ENCODE results near the gene SNAI1.
"Not testable (repeated sequence)": the region's sequence is repeated elsewhere in the genome, so short reads cannot be mapped to it uniquely, and the experiment has no call there.

SNAI1 gene

DNA sequence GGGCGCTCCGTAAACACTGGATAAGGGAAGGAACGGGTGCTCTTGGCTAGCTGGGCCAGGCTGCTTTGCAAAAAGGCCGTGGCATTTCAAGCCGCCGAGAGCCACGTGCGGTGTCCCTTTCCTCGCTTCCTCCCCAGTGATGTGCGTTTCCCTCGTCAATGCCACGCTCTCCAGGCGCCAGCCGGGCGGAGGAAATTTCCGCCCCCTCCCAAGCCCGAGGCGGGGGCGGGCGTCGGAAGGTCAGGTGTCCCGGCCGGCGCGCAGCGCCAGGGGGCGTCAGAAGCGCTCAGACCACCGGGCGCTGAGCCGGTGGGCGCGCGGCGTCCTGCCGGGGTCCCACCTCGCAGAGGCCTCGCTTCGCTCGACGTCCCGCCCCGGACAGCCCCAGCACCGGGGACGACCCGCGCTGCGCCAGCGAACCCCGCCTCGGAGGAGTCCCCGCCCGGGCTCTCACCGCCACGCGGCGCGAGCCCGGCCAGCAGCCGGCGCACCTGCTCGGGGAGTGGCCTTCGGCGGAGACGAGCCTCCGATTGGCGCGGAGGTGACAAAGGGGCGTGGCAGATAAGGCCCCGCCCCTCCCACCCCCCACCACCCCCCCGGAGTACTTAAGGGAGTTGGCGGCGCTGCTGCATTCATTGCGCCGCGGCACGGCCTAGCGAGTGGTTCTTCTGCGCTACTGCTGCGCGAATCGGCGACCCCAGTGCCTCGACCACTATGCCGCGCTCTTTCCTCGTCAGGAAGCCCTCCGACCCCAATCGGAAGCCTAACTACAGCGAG is at the start of gene SNAI1:
SNAI1 (plus strand) TSS at position 635 of the 777 bp plus-strand sequence; CDS start at position 715, 80 bp downstream.
- DNase-seq (ENCODE audit: insufficient read length, low spot score) (peak; percentile 100), FAIRE-seq (no peak)

DNA sequence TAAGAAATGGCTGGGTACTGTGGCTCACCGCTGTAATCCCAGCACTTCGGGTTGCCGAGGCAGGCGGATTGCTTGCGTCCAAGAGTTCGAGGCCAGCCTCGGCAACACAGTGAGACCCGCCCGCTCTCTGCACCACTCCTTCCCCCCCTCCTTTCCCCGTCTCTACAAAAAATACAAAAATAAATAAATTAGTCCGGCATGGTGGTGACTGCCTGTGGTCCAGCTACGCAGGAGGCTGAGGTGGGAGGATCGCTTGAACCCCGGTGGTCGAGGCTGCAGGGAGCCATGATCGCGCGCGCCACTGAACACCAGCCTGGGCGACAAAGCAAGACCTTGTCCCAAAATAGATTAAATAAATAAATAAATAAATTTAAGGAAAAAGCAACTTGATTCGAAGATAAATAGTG is 47.0 kb upstream of the SNAI1 start:
- FAIRE-seq (no peak), DNase-seq (ENCODE audit: insufficient read length, low spot score) (no peak)

DNA sequence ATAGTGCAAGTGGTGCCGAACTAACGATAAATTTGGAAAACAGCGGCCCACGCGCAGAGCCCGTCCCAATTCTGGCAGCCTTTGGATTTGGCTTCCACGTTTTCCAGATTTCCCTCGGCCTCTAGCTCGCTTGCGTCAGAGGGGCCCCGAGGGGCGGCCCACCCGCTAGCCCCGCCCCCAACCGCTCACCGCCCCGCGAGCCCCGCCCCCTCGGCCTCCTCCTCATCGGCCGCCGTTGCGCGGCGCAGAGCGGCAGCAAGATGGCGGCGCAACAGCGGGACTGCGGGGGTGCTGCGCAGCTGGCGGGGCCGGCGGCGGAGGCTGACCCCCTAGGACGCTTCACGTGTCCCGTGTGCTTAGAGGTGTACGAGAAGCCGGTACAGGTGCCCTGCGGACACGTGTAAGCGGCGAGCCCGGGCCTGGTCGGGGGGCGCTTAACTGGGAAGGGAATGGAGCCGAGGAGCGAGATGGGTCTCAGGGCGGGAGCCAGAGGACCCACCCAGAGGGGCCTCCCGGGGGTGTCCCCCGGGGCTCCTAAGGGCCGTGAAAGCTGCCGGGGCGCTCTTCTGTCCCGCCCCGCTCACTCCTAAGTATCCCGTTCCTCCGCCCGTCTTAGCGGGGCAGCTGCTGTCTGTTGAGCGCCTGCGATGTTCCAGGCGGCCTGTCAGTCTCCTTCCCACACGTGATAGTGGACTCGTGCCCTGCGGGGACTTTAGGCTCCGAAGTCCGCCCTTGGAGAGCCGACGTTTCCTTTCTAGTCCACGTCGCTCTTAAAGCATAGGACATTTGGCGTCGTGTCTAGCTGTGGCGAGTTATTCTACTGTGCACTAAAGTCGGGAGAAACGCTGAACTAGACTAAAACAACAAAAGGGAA is 46.4 kb upstream of the SNAI1 start, which contains the start of gene RNF114:
RNF114 (plus strand) TSS at position 245 of the 874 bp plus-strand sequence; CDS start at position 261, 16 bp downstream.
- peak; percentile 90 for DNase-seq (ENCODE audit: insufficient read length, low spot score)
- peak; percentile 57 for FAIRE-seq

DNA sequence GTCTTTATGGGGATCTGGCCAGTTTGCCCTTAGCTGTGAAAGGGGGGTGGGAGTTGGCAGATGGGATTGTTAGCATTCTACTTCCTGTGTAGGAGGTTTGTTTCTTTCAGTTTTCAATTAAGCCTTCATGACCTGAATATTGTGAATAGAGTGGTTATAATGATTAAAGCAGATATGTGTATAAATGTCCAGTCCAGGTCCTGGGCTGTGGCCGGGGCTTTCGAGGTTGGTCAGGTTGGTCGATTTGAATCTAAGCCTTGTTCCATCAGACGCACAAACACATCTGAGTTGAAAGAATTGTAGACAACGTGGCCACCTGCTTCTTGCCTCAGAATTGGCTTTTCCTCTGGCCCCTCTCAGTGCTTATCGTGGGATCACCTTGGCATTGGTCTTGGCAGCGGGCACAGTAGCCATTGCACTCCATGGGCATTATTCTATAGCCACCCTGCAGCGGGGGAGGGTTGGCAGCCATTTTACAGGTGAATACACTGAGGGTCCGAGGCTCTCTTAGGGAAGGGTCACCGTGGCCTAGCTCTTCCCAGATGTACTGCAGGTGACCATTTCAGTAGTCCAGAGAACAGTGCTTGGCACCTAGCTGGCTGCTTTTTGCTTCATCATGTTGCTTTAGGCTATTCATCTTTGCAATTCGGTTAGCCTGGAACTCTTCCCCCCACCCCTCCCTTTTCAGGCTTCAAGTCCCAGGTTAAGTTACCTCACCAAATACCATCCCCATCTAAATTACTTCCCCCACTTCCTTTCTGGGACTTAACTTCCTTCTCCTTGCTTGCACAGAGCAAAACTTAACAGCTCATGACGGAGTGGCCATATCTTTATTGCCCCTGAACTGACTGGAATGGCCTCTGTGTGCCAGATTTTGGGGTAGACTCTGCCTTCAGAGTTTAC is 45.5 kb upstream of the SNAI1 start:
- FAIRE-seq (no peak), DNase-seq (ENCODE audit: insufficient read length, low spot score) (no peak)

DNA sequence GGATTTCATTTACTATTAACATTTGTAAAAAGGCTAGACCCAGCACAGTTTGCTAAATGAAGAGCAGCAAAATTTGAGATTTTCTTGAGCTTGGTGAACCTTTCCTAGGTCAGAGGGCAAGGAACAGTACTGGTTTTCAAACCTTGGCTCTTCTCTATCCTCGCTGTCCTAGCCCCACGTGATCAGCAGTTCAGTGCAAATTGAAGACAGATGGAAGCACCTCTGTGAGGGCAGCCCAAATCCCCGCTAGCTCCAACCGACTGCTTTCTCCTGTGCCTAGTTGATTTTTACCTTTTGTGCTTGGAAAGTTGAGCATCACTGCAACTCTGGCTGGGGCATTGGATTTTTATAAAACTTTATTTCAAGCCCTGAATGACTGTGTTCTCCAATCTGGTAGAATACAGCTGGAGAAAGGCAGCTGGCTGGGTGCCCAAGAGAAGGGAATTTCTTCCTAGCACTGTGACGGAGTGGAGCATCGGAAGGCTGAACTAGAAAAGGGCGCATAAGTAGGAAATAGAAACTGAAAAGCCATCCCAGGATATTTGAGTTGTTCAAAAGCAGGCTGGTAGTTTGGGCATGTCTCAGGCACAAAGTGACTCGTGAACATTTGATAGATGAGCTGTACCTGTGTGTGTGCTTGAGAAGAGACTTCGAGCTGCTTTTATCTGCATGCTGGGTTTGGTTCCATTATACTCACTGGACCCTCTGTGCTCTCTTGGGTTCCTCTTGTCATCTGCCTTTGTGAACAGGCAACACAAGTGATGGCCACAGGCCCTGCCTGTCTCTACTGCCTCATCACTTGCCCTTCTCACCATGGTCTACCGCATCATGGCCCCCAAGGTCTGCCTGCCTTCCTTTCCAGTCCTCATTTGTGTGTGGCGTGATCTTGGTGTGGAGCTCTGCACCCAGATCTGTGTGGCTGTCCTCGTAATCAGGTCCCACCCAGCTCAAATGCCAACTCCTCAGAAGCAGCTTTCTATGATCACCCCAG is 44.3 kb upstream of the SNAI1 start:
- DNase-seq (ENCODE audit: insufficient read length, low spot score): no peak
- FAIRE-seq: no peak

DNA sequence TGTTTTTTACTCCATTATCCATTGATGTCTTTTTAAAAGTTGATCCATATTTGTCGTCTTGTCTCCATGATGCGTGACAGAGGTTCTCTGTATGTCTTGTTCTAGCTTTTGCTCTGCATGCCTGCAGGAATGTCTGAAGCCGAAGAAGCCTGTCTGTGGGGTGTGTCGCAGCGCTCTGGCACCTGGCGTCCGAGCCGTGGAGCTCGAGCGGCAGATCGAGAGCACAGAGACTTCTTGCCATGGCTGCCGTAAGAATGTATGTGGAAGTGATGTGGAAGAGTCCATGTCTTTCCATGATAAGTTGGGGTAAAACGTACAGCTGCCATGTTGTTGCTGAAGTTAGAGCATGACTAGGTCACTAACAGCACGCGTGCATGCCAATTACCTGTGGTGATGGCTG is 41.3 kb upstream of the SNAI1 start:
- no peak for FAIRE-seq
- DNase-seq (ENCODE audit: insufficient read length, low spot score): no peak

DNA sequence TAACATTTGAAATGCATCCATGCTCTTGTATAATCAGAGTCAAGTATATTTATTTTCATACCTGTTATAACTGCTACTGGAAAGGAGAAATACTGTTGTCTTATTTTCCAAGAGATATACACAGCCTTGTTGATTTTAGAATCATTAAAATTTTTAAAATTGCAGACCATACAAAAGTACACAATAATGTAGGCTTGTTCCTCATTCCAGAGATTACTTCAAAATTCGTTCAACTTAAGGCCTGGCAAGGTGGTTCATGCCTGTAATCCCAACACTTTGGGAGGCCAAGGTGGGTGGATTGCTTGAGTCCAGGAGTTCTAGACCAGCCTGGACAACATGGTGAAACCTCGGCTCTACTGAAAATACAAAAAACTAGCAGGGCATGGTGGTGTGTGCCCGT is 40.5 kb upstream of the SNAI1 start:
- FAIRE-seq (no peak), DNase-seq (ENCODE audit: insufficient read length, low spot score) (no peak)

DNA sequence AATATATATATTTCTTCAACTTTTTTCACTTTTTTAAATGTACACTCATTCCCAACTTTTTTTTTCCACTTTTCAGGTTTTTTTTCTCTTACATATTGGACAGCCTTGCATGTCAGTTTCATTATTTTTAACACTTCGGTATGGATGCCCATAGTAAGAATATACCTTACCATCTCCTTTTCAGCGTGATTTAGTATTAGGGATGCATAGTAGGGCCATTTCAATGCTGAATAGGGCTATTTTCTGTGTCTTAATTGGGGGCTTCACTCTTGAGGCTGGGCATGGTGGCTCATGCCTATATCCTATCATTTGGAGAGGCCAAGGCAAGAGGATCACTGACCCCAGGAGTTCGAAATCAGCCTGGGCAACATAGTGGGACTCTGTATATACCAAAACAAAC is 39.8 kb upstream of the SNAI1 start:
- DNase-seq (ENCODE audit: insufficient read length, low spot score) (no peak), FAIRE-seq (no peak)

DNA sequence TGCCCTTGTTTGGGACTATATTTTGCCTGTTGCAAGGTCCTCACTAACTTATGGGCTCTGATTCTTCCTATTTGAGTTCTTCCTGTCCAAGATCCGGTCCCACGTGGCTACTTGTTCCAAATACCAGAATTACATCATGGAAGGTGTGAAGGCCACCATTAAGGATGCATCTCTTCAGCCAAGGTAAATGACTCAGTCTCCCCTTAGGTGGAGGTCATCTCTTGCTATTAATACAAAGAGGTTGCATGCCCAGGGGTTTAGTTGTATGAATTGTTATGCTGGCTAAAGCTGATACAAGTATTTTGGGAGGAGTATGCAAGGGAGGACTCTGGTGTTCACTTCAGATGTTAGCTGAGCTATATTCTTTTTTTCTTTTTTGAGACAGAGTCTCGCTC is 37.5 kb upstream of the SNAI1 start:
- FAIRE-seq: no peak
- no peak for DNase-seq (ENCODE audit: insufficient read length, low spot score)

DNA sequence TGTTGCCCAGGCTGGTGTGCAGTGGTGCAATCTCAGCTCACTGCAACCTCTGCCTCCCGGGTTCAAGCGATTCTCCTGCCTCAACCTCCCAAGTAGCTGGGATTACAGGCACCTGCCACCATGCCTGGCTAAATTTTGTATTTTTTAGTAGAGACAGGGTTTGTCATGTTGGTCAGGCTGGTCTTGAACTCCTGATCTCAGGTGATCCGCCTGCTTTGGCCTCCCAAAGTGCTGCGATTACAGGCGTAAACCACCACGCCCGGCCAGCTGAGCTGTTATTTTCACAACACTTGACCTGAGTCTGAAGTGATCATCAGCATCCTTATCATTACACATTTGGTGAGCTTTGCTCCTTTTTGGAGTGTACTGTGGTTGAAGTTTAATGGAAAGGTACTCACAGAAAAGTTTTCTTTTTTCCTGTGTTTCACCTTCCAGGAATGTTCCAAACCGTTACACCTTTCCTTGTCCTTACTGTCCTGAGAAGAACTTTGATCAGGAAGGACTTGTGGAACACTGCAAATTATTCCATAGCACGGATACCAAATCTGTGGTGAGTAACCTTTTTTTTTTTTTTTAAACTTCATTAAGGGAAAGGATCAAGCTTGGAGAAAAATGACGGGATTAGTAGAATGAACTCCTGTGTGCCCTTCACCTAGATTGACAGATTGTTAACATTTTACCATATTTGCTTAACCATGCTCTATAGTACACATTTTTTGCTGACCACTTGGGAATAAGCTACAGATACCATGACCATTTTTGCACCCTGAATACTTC is 36.9 kb upstream of the SNAI1 start:
- FAIRE-seq: no peak

DNA sequence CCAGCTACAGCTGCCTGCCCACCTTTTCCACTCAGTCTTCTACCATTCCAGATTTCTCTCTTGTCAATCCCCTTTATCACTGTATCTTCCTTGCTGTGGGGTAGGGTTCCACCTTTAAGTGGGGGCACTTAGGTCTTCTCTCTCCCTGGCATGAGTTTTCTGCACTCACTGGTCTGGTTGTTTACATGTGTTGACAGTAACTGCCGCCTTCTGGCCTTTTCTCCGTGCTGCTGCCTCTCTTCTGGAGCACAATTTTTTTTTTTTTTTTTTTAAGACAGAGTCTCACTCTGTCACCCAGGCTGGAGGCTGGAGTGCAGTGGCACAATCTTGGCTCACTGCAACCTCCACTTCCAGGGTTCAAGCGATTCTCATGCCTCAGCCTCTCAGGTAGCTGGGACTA is 34.6 kb upstream of the SNAI1 start:
- no peak for FAIRE-seq
- no peak for DNase-seq (ENCODE audit: insufficient read length, low spot score)

More for the DNA sequence above, 36.9 kb upstream of the SNAI1 start:
- DNase-seq (ENCODE audit: insufficient read length, low spot score): no peak

DNA sequence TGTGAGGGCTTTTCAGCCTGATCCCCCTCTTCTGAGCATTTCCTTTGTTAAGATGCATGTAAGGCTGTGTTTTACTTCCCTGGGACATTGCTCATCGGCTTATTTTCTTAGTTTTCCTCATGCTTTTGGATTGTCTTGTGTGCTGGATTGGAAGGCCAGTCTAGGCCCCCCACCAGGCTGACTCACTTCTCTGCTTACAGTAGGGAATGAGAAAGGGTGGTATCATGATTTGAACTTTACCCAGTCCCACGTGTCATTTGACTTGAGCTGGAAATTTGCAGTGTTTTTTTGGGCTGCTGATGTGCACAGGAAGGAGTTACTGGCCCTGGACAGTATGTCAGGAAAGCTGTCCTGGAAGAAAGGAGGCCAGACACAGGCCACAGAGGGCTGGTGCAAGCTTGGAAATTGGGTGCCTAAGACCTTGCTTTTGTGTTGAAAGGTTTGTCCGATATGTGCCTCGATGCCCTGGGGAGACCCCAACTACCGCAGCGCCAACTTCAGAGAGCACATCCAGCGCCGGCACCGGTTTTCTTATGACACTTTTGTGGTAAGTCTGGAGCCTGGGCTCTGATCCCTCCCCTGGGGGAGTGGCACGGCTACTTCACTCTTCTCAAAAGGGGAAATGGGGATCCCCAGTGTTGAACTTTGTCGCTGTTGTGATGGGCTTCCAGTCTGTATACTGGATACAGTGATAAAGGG is 33.8 kb upstream of the SNAI1 start:
- no peak for FAIRE-seq
- no peak for DNase-seq (ENCODE audit: insufficient read length, low spot score)

DNA sequence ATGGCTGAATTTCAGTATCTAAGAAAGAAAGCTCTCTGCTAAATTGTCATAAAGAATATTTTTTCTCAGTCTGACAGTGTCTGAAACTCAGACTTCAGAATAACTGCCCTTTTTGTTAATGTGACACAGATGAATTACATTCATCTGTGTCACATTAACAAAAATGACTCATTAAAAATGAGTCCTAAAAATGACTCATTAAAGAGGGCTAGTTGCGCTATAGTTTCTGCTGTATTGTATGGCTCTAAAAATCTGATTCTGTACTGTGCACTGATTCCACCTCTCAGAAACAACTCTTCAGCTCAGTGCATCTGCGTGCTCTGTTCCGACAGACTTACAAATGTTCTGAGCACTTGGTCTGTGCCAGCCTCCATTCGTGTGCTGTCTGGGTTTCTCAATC is 31.6 kb upstream of the SNAI1 start:
- DNase-seq (ENCODE audit: insufficient read length, low spot score) (no peak), FAIRE-seq (no peak)

DNA sequence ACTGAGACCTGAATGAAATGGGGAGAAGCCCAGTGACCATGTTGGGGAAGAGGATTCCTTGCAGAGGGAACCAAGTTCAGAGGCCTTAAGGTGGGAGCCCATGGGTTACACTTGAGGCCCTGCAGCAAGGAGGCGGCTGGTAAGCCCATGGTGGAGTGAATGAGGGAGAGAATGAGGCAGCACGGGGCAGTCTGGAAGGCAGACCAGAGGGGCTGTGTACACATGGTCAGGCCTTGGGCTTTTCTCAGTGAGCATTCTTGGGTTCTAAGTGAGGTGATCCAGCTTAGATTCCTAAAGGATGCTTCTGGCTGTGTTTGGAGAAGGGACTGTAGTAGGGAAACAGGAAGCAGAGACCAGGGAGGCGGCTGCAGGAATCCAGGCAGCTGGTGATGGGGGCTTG is 27.6 kb upstream of the SNAI1 start:
- no peak for DNase-seq (ENCODE audit: insufficient read length, low spot score)
- FAIRE-seq: no peak

DNA sequence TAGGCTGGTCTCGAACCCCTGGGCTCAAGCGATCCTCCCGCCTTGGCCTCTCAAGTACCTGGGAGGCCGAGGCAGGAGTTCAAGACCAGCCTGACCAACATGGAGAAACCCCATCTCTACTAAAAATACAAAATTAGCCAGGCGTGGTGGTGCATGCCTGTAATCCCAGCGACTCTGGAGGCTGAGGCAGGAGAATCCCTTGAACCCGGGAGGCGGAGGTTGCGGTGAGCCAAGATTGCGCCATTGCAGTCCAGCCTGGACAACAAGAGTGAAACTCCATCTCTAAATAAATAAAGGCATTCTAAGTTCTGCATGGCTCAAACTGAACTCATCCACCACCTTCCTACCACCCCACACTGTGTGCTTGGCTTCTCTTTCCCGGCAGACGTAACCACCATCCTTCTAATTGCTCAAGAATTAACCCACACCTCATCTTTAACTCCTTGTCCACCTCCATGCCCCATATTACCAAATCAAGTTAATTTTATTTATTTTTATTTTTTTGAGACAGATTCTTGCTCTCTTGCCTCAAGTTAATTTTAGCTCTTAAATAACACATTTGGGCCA is 26.9 kb upstream of the SNAI1 start:
- not testable (repeated sequence) for FAIRE-seq

DNA sequence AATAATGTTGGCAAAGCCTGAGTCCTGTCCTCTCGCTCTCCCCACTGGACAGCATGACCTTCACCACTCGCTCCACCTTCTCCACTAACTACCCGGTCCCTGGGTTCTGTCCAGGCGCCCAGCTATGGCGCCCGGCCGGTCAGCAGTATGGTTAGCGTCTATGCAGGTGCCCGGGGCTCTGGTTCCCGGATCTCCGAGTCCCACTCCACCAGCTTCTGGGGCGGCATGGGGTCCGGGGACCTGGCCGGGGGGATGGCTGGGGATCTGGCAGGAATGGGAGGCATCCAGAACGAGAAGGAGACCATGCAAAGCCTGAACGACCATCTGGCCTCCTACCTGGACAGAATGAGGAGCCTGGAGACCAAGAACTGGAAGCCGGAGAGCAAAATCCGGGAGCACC is 26.1 kb upstream of the SNAI1 start:
- FAIRE-seq (no peak), DNase-seq (ENCODE audit: insufficient read length, low spot score) (no peak)

More for the DNA sequence above, 26.9 kb upstream of the SNAI1 start:
- DNase-seq (ENCODE audit: insufficient read length, low spot score): not testable (repeated sequence)

DNA sequence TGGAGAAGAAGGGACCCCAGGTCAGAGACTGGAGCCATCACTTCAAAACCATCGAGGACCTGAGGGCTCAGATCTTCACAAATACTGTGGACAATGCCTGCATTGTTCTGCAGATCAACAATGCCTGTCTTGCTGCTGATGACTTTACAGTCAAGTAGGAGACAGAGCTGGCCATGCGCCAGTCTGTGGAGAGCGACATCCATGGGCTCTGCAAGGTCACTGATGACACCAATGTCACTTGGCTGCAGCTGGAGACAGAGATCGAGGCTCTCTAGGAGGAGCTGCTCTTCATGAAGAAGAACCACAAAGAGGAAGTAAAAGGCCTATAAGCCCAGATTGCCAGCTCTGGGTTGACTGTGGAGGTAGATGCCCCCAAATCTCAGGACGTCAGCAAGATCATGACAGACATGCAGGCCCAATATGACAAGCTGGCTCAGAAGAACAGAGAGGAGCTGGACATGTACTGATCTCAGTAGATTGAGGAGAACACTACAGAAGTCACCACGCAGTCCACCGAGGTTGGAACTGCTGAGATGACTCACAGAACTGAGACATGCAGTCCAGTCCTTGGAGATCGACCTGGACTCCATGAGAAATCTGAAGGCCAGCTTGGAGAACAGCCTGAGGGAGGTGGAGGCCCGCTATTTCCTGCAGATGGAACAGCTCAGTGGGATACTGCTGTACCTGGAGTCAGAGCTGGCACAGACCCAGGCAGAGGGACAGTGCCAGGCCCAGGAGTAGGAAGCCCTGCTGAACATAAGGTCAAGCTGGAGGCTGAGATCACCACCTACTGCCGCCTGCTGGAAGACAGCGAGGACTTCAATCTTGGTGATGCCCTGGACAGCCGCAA is 25.5 kb upstream of the SNAI1 start:
- DNase-seq (ENCODE audit: insufficient read length, low spot score); FAIRE-seq: not testable (repeated sequence)

All from GM19239 (cell line).